ENCODE measurements around the gene AP3D1. TPM values are rescaled to one million over a fixed set of nuclear protein-coding genes. Genes with fewer than 3 reads are reported as not detected.

The AP3D1 gene
- total and polyA plus RNA-seq, 9 of the 15 experiments (the other 6 are each of a cell fraction or from before 2014, with no cell fraction given), result 1.2 to 86.1 (median 35.9) TPM

GRCh38 chr19:2142173-2142829 is 9.1 kb downstream of the AP3D1 start:
- ChIA-PET POLR2A (interaction anchor here (0.6 to 1.1 kb wide), 2 partner anchors 27 to 163 kb away, joined by 3 to 5 read pairs; no protein-coding TSS in a partner anchor), CTCF (ENCODE audit: low intra/inter-chr PET ratio) (no interaction called here)
- H3K27ac ChIP-seq (ENCODE audit: extremely low read depth, low read depth, low read length), result no peak overlapping the region
- no peak overlapping the region for H3K4me2 ChIP-seq (ENCODE audit: insufficient read depth, low read length)
- WGBS (ENCODE audit: insufficient coverage, low coverage, missing lambda C conversion rate), result 96% methylated on average over 14 of the region's 15 CpGs
- ATAC-seq (no peak), FAIRE-seq (no peak), DNase-seq (ENCODE audit: extremely low read depth in 1 of 4, low spot score in 3 of 4) (no peak)
- in situ Hi-C loops (cut with MboI), result no loop called here
- no TSS peak for BruUV-seq (replicated peaks)
- H3K4me1 ChIP-seq (replicated peaks in 1 of 2; ENCODE audit: control insufficient read depth in 2 of 2, insufficient read depth in 2 of 2, low read length in 2 of 2), result peaks cover 0 to 28% of the 10 kb centered on the region in 2 experiments; a peak in 3 of 5 replicates
- no peaks in the 10 kb centered on the region for H3K9me3 ChIP-seq (replicated peaks; ENCODE audit: control insufficient read depth, insufficient read depth, low read depth, low read length)
- H3K27me3 ChIP-seq (ENCODE audit: control insufficient read depth in 2 of 2, insufficient read depth in 2 of 2, low read length in 2 of 2), result no peaks in the 10 kb centered on the region
- no peak overlapping the region for H2AFZ ChIP-seq (ENCODE audit: low read depth, low read length)
- no peak overlapping the region for H3K4me3 ChIP-seq
- peaks cover 5% of the 10 kb centered on the region for H3K9me1 ChIP-seq (ENCODE audit: control insufficient read depth, insufficient read depth, low read length)
- peaks cover 65% of the 10 kb centered on the region; the same call in 2 of the 3 replicates for H3K36me3 ChIP-seq (ENCODE audit: control insufficient read depth, insufficient read depth, low read length)
- intact Hi-C loops (cut with micrococcal nuclease), result no loop called here
- H4K20me1 ChIP-seq (replicated peaks; ENCODE audit: control insufficient read depth, insufficient read depth, low read length), result peaks cover 13% of the 10 kb centered on the region
- TF ChIP-seq MEF2D (tag; conservative IDR thresholded peaks at IDR 0.05; ENCODE audit: low read depth) (no peak), ZNF121 (CRISPR knock-in tag; conservative IDR thresholded peaks at IDR 0.05) (peak; percentile 65), RBFOX2 (IDR thresholded peaks at IDR 0.05; ENCODE audit: low read depth, low read length) (0 out of 2 replicates have a peak, but pooled peaks have one; percentile 19), STAG1 (CRISPR knock-in tag; IDR thresholded peaks at IDR 0.05; ENCODE audit: borderline replicate concordance) (no peak)
- TF ChIP-seq, protein P1, sequence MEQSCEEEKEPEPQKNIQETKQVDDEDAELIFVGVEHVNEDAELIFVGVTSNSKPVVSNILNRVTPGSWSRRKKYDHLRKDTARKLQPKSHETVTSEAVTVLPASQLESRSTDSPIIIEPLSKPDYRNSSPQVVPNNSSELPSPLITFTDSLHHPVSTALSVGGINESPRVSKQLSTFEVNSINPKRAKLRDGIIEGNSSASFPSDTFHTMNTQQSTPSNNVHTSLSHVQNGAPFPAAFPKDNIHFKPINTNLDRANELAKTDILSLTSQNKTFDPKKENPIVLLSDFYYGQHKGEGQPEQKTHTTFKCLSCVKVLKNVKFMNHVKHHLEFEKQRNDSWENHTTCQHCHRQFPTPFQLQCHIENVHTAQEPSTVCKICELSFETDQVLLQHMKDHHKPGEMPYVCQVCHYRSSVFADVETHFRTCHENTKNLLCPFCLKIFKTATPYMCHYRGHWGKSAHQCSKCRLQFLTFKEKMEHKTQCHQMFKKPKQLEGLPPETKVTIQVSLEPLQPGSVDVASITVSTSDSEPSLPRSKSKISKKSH (CRISPR knock-in tag; IDR thresholded peaks at IDR 0.05), result no peak
- H3K79me2 ChIP-seq (ENCODE audit: control insufficient read depth, insufficient read depth, low read length), result peaks cover 75% of the 10 kb centered on the region
- no peak overlapping the region for H3K9ac ChIP-seq (ENCODE audit: insufficient read depth in 1 of 2, low read depth in 2 of 2, low read length in 2 of 2)
